Panc1 (cell line): ENCODE data around the gene EHBP1. TPM values are rescaled to one million over a fixed set of nuclear protein-coding genes. Genes with fewer than 3 reads are reported as not detected.

Experiments used
- ATAC-seq: fragments of 200-7000 bp; cut with Tn5 transposase; 2 replicates; pipeline ENCODE4 v1.9.1; 2020; ENCODE audit warnings: mild to moderate bottlenecking, moderate library complexity
- BruUV-seq: library from RNA; stranded (reverse); fragments of 400-500 nt; replicated peaks from 2 replicates; lab custom pipeline; 2021; lab: Mats Ljungman, UMichigan
- CTCF ChIA-PET: fragments of 300-600 bp; sonication (Branson Sonifier 250); formaldehyde crosslinking; loops from one replicate; lab custom pipeline; 2022; ENCODE audit warnings: antibody characterized with exemption; lab: Charles Lee
- POLR2A ChIA-PET: fragments of 300-600 bp; sonication (Branson Sonifier 250); formaldehyde crosslinking; loops from one replicate; lab custom pipeline; 2022; ENCODE audit warnings: antibody characterized with exemption; lab: Charles Lee
- DNase-seq: peaks from one replicate; pipeline ENCODE4 v3.0.0-alpha.2; 2010; ENCODE audit warnings: low read depth, low spot score
- H3K27ac ChIP-seq: 2 replicates; pipeline ENCODE4 v1.5.1; 2011; ENCODE audit warnings: mild to moderate bottlenecking, low read length, inconsistent platforms
- H3K27me3 ChIP-seq: fragments of 200-500 bp; sonication (Bioruptor generic); 2 replicates; pipeline ENCODE4 v1.6.0; 2014; ENCODE audit warnings: low read length, inconsistent platforms; ENCODE audit not compliant: control insufficient read depth, insufficient read depth
- H3K36me3 ChIP-seq: fragments of 200-500 bp; sonication (Bioruptor generic); 2 replicates; pipeline ENCODE4 v1.5.1; 2014; ENCODE audit warnings: inconsistent platforms, mild to moderate bottlenecking, low read length, moderate library complexity; ENCODE audit not compliant: control insufficient read depth, insufficient read depth
- H3K4me1 ChIP-seq: 2 replicates; pipeline ENCODE4 v1.5.1; 2011; ENCODE audit warnings: inconsistent platforms, mild to moderate bottlenecking, low read length, moderate library complexity; ENCODE audit not compliant: control insufficient read depth, insufficient read depth
- H3K4me3 ChIP-seq, 2 experiments: 2 replicates each; pipeline ENCODE4 v1.5.1; 2011 to 2012; ENCODE audit warnings: low read depth in 2 of 2, low read length in 2 of 2, mild to moderate bottlenecking in 2 of 2, inconsistent platforms in 1 of 2, moderate library complexity in 1 of 2
- H3K9me3 ChIP-seq: fragments of 200-500 bp; sonication (Bioruptor generic); 2 replicates; pipeline ENCODE4 v1.5.1; 2014; ENCODE audit warnings: low read depth, mild to moderate bottlenecking, inconsistent platforms, low read length, moderate library complexity; ENCODE audit not compliant: control insufficient read depth, insufficient read depth
- POLR2AphosphoS5 ChIP-seq: IDR thresholded peaks from 2 replicates; pipeline ENCODE4 v1.6.1; 2012; ENCODE audit warnings: mild to moderate bottlenecking, low read depth, low read length, moderate library complexity
- SIN3A ChIP-seq: IDR thresholded peaks from 2 replicates; pipeline ENCODE4 v1.6.1; 2012; ENCODE audit warnings: low read depth, mild to moderate bottlenecking, low read length, moderate library complexity, borderline replicate concordance; ENCODE audit not compliant: insufficient read depth
- TCF7L2 ChIP-seq: IDR thresholded peaks from 2 replicates; pipeline ENCODE4 v1.6.1; 2011; ENCODE audit warnings: mild to moderate bottlenecking, low read depth, low read length, inconsistent platforms
- in situ Hi-C: cut with HindIII; loops from 2 replicates; pipeline ENCODE4 v1.10.0; 2016; ENCODE audit warnings: low sequenced_read_pairs, low pct_unique_long_range_greater_than_20kb
- intact Hi-C: fragments of 100-400 bp; cut with micrococcal nuclease; formaldehyde crosslinking; loops from one replicate; pipeline ENCODE4 v1.10.0; 2022; ENCODE audit not compliant: unreplicated experiment
- total RNA-seq: library from RNA; stranded (reverse); gene quantifications from one replicate; pipeline ENCODE4 v1.2.1, GENCODE V29; 2021; ENCODE audit not compliant: unreplicated experiment
- TF ChIP-seq, protein P1 (sequence below): fragments of 450-650 bp; IDR thresholded peaks from 2 replicates; pipeline ENCODE4 v1.5.1; 2017; ENCODE audit warnings: mild to moderate bottlenecking
- TF ChIP-seq, protein P2 (sequence below), 2 experiments: IDR thresholded peaks; 2 replicates each; pipeline ENCODE4 v1.6.1; 2011 to 2012; ENCODE audit warnings: low read depth in 2 of 2, control low read depth in 1 of 2, low read length in 1 of 2, mild to moderate bottlenecking in 1 of 2, moderate library complexity in 1 of 2; ENCODE audit not compliant: insufficient read depth in 1 of 2

EHBP1 gene
- total RNA-seq, 1 experiment from 2014 or later, result 46.1 TPM

- TF ChIP-seq POLR2AphosphoS5 (no peak), SIN3A (no peak)
- TF ChIP-seq, protein P1, sequence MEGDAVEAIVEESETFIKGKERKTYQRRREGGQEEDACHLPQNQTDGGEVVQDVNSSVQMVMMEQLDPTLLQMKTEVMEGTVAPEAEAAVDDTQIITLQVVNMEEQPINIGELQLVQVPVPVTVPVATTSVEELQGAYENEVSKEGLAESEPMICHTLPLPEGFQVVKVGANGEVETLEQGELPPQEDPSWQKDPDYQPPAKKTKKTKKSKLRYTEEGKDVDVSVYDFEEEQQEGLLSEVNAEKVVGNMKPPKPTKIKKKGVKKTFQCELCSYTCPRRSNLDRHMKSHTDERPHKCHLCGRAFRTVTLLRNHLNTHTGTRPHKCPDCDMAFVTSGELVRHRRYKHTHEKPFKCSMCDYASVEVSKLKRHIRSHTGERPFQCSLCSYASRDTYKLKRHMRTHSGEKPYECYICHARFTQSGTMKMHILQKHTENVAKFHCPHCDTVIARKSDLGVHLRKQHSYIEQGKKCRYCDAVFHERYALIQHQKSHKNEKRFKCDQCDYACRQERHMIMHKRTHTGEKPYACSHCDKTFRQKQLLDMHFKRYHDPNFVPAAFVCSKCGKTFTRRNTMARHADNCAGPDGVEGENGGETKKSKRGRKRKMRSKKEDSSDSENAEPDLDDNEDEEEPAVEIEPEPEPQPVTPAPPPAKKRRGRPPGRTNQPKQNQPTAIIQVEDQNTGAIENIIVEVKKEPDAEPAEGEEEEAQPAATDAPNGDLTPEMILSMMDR, result no peak
- H3K4me3 ChIP-seq, result no peak overlapping the region
- in situ Hi-C loops, result no loop called here
- H3K9me3 ChIP-seq, result no peaks in the 10 kb centered on the region
- no peak for DNase-seq
- intact Hi-C loops, result no loop called here
- CTCF ChIA-PET, result no interaction called here
- ATAC-seq, result no peak
- peaks cover 8% of the 10 kb centered on the region for H3K4me1 ChIP-seq
- no TSS peak for BruUV-seq
- H3K27ac ChIP-seq, result no peak overlapping the region
- H3K36me3 ChIP-seq, result peaks cover 6% of the 10 kb centered on the region; the same call in 1 of the 2 replicates
- POLR2A ChIA-PET, result no interaction called here
- H3K27me3 ChIP-seq, result no peaks in the 10 kb centered on the region; the same call in 1 of the 2 replicates
Measured at GRCh38 chr2:63051795-63052333, 346.4 kb downstream of the EHBP1 start.

DNA sequence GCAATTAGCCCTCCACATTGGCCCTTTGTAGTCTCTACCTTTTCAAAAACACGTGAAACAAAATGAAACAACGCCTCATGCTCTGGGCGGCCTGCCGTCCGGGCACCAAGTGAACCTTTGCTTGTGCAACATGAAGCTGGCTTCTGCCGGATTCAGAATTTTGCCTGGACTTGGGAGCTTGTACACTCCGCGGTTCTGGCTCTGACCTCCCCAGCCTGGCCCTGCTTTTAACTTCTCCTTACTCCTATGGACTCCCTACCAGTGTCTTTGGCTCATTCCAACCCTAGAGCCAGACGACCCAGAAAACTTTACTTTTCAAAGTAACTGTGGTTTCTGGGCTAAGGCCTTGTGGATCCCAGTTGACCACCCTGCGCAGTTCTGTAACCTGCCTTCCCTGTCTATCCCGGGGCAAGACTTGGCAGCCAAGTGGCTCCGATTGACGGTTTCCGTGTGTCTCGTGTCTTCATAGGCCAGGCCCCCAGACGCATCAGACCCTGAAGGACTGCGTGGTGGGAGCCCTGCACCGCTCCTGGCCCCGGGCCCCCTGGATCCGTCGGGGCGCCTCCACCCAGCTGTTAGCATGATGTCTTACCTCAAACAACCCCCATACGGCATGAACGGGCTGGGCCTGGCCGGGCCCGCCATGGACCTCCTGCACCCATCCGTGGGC, 347.0 kb downstream of the EHBP1 start:
- intact Hi-C loops, result no loop called here
- ATAC-seq (no peak), DNase-seq (no peak)
- Histone ChIP-seq H3K27ac (no peak overlapping the region), H3K4me3 (no peak overlapping the region), H3K27me3 (no peaks in the 10 kb centered on the region; the same call in 1 of the 2 replicates), H3K9me3 (no peaks in the 10 kb centered on the region), H3K4me1 (peaks cover 8% of the 10 kb centered on the region), H3K36me3 (peaks cover 6% of the 10 kb centered on the region; the same call in 1 of the 2 replicates)
- ChIA-PET CTCF (no interaction called here), POLR2A (no interaction called here)
- TF ChIP-seq SIN3A (no peak), POLR2AphosphoS5 (no peak), TCF7L2 (no peak)
- TF ChIP-seq, protein P1, result no peak
- TF ChIP-seq, protein P2, sequence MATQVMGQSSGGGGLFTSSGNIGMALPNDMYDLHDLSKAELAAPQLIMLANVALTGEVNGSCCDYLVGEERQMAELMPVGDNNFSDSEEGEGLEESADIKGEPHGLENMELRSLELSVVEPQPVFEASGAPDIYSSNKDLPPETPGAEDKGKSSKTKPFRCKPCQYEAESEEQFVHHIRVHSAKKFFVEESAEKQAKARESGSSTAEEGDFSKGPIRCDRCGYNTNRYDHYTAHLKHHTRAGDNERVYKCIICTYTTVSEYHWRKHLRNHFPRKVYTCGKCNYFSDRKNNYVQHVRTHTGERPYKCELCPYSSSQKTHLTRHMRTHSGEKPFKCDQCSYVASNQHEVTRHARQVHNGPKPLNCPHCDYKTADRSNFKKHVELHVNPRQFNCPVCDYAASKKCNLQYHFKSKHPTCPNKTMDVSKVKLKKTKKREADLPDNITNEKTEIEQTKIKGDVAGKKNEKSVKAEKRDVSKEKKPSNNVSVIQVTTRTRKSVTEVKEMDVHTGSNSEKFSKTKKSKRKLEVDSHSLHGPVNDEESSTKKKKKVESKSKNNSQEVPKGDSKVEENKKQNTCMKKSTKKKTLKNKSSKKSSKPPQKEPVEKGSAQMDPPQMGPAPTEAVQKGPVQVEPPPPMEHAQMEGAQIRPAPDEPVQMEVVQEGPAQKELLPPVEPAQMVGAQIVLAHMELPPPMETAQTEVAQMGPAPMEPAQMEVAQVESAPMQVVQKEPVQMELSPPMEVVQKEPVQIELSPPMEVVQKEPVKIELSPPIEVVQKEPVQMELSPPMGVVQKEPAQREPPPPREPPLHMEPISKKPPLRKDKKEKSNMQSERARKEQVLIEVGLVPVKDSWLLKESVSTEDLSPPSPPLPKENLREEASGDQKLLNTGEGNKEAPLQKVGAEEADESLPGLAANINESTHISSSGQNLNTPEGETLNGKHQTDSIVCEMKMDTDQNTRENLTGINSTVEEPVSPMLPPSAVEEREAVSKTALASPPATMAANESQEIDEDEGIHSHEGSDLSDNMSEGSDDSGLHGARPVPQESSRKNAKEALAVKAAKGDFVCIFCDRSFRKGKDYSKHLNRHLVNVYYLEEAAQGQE (IDR thresholded peaks at IDR 0.05; ENCODE audit: insufficient read depth in 1 of 2, low read depth in 2 of 2, low read length in 1 of 2), result no peak
- BruUV-seq, result no TSS peak
- in situ Hi-C loops, result no loop called here
